ENCODE data around the gene TTLL11.

DNA sequence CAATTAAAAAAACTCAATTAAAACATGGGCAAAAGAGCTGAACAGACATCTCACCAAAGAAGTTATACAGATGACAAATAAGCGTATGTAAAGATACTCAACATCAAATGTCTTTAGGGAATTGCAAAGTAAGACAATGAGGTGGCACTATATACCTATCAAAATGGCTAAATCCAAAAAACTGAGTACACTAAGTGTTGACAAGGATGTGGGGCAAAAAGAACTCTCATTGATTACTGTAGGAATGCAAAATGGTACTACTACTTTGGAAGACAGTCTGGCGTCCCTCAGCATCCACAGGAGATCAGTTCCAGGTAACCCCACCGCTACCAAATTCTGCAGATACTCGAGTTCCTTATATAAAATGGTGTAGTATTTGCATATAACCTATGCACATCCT, 243.6 kb downstream of the TTLL11 start:
- no peak for TF ChIP-seq EGR1 (IDR thresholded peaks at IDR 0.05)
- no peak for TF ChIP-seq ZBTB7A (IDR thresholded peaks at IDR 0.05; ENCODE audit: low read depth)
- no peak for TF ChIP-seq CEBPB (IDR thresholded peaks at IDR 0.05)
- no peak for TF ChIP-seq RAD21 (IDR thresholded peaks at IDR 0.05; ENCODE audit: low read depth)
- no peak for TF ChIP-seq CREB1 (IDR thresholded peaks at IDR 0.05; ENCODE audit: low read depth)

Data from Ishikawa (cell line).